ENCODE measurements around the gene IL24.
A peak's percentile ranks its signal among the peaks of the same experiment; 100 is the strongest.
"Not testable (repeated sequence)": the region's sequence is repeated elsewhere in the genome, so short reads cannot be mapped to it uniquely, and the experiment has no call there.

Gene IL24, protein sequence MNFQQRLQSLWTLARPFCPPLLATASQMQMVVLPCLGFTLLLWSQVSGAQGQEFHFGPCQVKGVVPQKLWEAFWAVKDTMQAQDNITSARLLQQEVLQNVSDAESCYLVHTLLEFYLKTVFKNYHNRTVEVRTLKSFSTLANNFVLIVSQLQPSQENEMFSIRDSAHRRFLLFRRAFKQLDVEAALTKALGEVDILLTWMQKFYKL

DNA sequence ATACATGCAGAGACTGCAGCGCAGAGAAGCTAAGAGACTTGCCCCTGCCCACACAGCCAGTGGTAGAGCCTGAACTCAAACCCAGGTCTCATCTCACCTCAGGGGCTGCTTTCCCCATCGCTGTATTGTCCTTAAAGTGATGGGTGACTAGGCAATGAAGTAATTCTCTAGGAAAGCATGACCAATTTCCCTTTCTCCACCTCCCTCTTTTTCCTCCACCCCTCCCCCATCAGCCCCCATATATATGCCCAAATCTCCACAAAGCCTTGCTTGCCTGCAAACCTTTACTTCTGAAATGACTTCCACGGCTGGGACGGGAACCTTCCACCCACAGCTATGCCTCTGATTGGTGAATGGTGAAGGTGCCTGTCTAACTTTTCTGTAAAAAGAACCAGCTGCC, at the start of gene IL24:
Gene IL24, plus strand, starts transcription at position 269 of the 400 bp plus-strand sequence. CDS start 390 bp downstream, outside the sequence.
- no peak for DNase-seq (ENCODE audit: low spot score)
- no peak for FAIRE-seq

DNA sequence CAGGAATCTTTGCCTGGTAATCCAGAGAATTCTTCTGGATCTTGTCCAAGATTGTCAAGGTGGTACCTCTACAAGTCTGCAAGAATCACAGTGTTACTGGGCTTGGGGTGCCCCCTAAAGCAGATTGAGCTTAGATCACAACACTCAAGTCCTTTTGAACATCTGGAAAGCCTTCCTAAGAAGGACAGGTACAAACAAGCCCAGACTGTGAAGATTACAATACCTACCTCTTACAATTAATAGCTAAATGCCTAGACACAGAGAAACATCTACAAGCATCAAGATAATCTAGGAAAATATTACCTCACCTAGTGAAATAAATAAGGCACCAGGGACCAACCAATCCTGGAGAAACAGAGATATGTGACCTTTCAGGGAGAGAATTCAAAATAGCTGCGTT, 49.3 kb upstream of the IL24 start:
- DNase-seq (ENCODE audit: low spot score) (no peak), FAIRE-seq (no peak)

DNA sequence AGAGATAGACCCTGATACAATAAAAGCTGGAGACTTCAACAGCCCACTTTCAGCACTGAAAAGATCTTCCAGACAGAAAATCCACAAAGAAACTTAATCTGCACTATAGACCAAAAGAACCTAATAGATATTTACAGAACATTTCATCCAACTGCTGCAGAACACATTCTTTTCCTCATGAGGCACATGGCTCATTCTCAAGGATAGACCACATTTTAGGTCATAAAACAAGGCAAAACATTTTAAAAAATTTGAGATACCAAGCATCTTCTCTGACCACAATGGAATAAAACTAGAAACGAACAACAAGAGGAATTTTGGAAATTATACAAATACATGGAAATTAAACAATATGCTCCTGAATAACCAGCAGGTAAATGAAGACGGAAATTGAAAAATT, 46.8 kb upstream of the IL24 start:
- no peak for FAIRE-seq
- no peak for DNase-seq (ENCODE audit: low spot score)

DNA sequence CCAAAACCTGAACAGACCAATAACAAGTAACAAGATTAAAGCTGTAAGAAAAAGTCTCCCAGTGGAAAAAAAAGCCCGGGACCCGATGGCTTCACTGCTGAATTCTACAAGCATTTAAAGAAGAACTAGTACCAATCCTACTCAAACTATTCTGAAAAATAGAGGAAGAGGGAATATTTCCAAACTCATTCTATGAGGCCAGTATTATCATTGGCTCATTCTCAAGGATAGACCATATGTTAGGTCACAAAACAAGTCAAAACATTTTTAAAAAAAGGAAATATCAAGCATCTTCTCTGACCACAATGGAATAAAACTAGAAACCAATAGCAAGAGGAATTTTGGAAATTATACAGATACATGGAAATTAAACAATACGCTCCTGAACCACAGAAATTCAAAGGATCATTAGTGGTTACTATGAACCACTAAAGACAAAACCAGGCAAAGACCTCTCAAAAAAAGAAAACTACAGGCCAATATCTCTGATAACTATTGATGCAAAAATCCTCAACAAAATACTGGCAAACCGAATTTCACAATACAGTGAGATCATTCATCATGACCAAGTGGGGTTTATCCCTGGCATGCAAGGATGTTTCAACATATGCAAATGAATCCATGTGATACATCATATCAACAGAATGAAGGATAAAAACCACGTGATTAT, 45.8 kb upstream of the IL24 start:
- DNase-seq (ENCODE audit: low spot score): no peak
- FAIRE-seq: no peak

DNA sequence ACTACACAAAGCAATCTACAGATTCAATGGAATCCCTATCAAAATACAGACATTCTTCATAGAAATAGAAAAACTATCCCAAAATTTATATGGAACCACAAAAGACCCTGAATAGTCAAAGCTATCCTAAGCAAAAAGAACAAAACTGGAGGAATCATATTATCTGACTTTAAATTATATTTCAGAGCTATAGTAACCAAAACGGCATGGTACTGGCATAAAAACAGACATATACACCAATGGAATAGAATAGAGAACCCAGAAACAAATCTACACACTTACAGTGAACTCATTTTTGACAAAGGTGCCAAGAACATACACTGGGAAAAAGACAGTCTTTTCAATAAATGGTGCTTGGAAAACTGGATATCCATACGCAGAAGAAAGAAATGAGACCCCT, 44.6 kb upstream of the IL24 start:
- not testable (repeated sequence) for DNase-seq (ENCODE audit: low spot score); FAIRE-seq

DNA sequence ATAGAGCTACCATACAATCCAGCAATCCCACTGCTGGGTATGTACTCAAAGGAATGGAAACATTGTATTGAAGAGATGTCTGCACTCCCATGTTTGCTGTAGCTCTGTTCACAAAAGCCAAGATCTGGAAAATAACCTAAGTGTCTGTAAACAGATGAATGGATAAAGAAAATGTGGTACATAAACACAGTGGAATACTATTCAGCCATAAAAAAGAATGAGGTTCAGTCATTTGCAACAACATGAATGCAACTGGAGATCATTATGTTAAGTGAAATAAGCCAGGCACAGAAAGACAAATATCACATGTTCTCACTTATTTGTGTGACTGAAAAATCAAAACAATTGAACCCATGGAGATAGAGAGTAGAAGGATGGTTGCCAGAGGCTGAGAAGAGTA, 43.5 kb upstream of the IL24 start:
- not testable (repeated sequence) for DNase-seq (ENCODE audit: low spot score); FAIRE-seq

DNA sequence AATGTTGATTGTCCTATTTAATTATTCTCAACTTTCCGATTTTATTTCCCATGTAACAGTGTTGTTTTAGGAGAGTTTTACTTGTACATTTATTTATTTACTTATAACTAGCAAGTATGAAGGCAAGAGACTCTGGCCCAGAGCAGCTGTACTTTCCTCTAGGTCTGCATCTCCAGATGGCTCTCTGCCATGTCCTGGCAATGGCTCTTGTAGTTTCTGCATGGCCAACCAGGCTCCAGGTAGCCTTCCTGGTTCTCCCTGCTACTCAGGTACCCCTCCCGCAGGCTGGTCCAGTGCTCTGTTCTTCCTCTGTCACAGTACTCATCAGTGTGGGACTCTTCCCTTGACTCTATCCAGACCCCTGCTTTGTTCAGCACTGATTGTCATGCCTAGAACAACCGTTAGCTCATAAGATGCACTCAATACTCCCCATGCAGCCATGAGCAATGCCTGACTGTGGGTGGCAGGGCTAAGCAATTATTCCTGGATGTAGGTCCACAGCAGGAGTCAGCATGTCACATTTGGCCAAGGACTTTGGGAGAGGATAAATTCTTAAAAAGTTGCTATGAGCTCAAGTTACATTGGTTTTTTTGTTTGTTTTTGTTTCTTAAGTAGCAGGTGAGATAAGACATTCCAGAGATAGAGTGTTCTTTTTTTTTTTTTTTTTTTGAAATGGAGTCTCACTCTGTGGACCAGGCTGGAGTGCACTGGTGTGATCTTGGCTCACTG, 42.7 kb upstream of the IL24 start:
- no peak for FAIRE-seq
- no peak for DNase-seq (ENCODE audit: low spot score)

- DNase-seq (ENCODE audit: low spot score) (no peak), FAIRE-seq (no peak)
Observed at GRCh38 chr1:206855859-206856258, 41.4 kb upstream of the IL24 start.

DNA sequence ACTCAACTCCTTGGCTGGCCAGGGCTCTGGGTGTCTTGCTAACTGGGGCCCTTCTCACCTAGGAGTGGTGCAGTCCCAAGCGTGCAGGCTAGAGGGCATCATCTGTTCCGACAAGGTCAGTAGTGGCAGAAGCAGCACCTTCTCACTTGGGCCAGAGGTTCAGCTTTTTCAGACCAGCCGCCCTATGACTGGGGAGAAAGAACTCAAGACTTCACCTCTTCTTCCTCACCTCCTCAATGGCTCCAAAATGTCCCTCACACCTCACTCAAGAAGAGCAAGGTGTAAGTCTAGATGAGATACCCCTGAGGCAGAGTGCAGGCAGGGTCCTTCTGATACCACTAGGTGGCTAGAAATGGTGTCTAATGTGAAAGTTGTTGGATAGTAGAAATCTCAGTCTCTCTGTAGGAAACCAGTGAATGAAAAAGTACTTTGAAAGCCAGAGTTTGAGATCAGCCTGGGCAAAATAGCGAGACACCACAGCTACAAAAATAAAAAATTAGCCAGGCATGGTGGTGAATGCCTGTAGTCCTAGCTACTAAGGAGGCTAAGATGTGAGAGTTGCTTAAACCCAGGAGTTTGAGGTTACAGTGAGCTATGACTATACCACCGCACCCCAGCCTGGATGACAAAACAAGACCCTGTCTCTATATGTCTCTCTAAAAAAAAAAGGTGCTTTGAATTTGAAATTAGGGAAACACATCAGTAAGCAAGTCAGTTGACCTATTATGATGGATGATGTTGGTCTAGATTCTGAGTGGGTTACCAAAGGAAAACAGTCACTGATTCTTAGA, 40.4 kb upstream of the IL24 start:
- FAIRE-seq (no peak), DNase-seq (ENCODE audit: low spot score) (no peak)

GRCh38 chr1:206859082-206859521, 38.1 kb upstream of the IL24 start:
- DNase-seq (ENCODE audit: low spot score) (no peak), FAIRE-seq (no peak)

DNA sequence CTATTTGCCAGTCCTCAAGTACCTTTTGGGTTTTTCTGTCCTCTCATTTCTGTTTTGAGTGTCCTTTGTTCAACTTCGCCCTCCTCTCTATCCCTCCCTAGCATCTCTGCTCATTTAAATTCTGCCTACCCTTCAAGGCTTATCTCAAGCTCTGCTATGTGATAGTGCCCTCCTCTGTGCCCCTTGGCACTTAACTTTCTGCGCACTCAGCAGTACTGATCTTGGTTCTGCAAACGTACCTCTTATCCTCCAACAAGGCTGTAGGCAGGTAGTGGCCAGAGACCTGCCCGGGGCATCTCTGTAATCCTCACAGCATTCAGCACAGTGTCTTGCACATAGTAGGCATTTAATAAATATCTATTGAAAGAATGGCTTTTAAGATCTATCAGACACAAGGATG, 37.1 kb upstream of the IL24 start:
- FAIRE-seq: no peak
- no peak for DNase-seq (ENCODE audit: low spot score)

DNA sequence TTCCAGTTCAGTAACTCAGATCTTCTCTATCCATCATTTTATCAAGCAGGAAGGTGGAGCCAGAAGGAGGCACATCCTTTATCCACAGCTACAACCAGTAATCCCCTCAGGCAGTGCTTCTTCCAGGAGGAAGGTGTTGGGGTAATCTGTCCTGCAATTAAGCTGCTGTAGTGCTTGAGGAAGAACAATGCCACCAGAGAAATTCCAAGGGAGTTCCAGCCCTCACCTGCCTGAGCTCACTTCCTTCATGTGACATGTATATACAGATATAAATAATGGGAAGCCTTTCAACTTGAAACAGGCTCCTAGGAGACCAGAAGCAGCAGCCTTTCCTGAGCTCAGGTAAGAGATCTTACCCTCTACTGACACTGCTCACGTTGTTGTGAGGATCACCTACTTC, 34.0 kb upstream of the IL24 start:
- no peak for FAIRE-seq
- DNase-seq (ENCODE audit: low spot score): no peak

DNA sequence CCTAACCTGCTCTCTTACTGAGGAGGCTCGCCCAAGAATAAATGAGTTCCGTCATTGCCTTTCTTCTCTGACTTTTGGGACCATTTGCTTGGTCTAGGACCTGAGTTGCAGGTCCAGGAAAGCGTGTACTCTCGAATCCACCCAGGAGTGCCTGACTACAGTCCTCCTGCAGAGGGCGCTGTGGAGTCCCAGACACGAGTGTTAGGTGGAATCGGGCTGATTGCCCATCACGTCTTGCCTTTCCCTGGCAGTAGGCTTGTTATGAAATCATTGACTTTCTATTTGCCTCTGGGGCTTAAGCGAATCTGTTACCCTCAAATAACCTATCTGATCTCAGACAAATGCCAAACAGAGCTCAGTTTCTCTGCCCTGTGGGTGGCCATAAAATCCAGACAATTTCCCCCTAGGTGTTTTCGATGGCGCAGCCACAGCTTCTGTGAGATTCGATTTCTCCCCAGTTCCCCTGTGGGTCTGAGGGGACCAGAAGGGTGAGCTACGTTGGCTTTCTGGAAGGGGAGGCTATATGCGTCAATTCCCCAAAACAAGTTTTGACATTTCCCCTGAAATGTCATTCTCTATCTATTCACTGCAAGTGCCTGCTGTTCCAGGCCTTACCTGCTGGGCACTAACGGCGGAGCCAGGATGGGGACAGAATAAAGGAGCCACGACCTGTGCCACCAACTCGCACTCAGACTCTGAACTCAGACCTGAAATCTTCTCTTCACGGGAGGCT, 32.1 kb upstream of the IL24 start, which contains the start of gene IL20:
Gene IL20, plus strand, starts transcription at position 685 of the 733 bp plus-strand sequence. CDS start 230 bp downstream, outside the sequence.
- DNase-seq (ENCODE audit: low spot score): peak; percentile 75
- no peak for FAIRE-seq

DNA sequence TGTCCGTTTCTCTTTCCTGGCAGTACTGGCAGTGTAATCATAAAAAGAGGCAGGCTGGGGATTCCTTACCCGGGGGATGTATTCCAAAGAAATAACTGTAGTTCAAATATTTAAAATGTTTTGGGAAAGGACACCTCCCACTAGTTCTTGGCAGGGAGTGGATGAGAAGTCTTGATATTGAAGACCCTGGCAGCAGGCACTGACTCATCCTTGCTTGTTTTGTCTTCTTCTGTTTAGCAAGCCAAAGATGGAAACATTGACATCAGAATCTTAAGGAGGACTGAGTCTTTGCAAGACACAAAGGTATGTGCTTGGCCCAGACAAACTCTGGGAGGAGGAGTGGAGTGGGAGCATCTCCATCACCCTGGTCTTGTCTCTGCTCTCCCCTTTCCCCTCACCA, 31.2 kb upstream of the IL24 start:
- FAIRE-seq (no peak), DNase-seq (ENCODE audit: low spot score) (no peak)

DNA sequence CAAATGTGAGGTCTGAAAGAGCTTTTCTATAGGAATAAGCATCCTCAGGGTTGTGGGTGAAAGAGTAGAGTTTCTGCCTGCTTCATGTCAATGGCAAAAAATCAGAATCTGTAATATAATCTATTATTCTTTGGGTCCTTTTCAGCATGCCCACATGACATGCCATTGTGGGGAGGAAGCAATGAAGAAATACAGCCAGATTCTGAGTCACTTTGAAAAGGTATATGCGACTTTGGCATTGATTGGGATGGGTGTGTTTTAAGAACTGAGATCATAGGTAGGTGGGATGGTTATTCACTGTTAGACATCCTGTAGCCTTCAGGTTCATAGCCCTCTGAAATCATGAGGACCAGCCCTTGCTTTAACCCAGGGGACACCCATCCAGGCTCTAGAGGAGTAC, 30.0 kb upstream of the IL24 start:
- FAIRE-seq (no peak), DNase-seq (ENCODE audit: low spot score) (no peak)

GRCh38 chr1:206867716-206868115, 29.5 kb upstream of the IL24 start:
- FAIRE-seq: no peak

GRCh38 chr1:206868264-206868663, 29.0 kb upstream of the IL24 start:
- no peak for FAIRE-seq
- DNase-seq (ENCODE audit: low spot score): no peak

More at GRCh38 chr1:206867716-206868115, 29.5 kb upstream of the IL24 start:
- no peak for DNase-seq (ENCODE audit: low spot score)

DNA sequence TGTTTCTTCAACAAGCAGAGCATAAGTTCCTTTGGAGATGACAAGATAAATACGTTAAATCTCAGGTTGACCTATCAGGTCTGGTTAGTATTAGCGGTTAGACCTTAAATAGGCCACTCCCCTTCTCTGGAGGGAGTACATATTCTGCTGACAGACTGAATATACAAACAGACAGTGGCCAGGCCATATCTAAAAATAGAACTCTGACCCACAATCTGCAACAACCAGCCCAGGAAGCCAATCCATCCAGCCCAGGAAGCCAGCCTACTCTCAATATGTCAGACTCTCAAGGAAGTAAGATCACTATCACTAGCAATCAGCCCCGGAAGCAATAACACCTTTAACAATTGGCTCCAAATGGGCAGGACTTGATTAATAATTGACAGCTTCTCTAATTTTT, 25.1 kb upstream of the IL24 start:
- FAIRE-seq (no peak), DNase-seq (ENCODE audit: low spot score) (no peak)

DNA sequence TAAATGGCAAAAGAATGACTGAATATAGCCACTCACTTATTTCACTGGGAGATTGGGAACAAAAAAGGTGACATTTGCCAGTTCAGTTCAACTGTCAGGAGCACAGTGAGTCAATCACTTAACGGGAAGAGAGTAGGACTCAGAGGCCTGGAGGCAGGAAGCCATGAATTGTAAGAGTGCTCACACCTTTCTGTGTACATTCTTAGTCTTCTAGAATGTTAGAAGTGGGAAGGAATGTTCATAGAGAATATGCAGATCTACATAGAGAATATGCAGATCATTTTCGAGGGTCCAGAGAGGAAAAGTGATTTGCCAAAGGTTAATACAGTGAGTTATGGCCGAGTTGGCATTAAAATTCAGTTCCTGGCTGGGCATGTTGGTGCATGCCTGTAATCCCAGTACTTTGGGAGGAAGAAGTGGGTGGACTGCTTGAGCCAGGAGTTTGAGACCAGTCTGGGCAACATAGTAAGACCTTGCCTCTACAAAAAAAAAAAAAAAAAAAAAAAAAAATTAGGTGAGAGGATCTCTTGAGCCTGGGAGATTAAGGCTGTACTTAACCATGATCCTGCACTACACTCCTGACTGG, 23.5 kb upstream of the IL24 start:
- no peak for FAIRE-seq
- DNase-seq (ENCODE audit: low spot score): no peak

GRCh38 chr1:206875752-206876377, 21.4 kb upstream of the IL24 start:
- FAIRE-seq (no peak), DNase-seq (ENCODE audit: low spot score) (no peak)

Measured in urothelium cell line (cell line).